Measurements from ENCODE around the gene NOL4L.
A peak's percentile ranks its signal among the peaks of the same experiment; 100 is the strongest.

Gene NOL4L

GRCh38 chr20:32460683-32461320 is 124.3 kb downstream of the NOL4L start:
- Mint-ChIP-seq H3K36me3 (ENCODE audit: low read depth) (peaks cover 5% of the 10 kb centered on the region), H3K4me3 (no peak overlapping the region), H3K27ac (peak overlapping the region; percentile 59), H3K27me3 (ENCODE audit: low read depth, poor library complexity) (peaks cover 6% of the 10 kb centered on the region), H3K9me3 (no peaks in the 10 kb centered on the region), H3K4me1 (peaks cover 75% of the 10 kb centered on the region)
- TF ChIP-seq, protein P1, sequence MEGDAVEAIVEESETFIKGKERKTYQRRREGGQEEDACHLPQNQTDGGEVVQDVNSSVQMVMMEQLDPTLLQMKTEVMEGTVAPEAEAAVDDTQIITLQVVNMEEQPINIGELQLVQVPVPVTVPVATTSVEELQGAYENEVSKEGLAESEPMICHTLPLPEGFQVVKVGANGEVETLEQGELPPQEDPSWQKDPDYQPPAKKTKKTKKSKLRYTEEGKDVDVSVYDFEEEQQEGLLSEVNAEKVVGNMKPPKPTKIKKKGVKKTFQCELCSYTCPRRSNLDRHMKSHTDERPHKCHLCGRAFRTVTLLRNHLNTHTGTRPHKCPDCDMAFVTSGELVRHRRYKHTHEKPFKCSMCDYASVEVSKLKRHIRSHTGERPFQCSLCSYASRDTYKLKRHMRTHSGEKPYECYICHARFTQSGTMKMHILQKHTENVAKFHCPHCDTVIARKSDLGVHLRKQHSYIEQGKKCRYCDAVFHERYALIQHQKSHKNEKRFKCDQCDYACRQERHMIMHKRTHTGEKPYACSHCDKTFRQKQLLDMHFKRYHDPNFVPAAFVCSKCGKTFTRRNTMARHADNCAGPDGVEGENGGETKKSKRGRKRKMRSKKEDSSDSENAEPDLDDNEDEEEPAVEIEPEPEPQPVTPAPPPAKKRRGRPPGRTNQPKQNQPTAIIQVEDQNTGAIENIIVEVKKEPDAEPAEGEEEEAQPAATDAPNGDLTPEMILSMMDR (IDR thresholded peaks at IDR 0.05) = no peak
- no peak for DNase-seq

DNA sequence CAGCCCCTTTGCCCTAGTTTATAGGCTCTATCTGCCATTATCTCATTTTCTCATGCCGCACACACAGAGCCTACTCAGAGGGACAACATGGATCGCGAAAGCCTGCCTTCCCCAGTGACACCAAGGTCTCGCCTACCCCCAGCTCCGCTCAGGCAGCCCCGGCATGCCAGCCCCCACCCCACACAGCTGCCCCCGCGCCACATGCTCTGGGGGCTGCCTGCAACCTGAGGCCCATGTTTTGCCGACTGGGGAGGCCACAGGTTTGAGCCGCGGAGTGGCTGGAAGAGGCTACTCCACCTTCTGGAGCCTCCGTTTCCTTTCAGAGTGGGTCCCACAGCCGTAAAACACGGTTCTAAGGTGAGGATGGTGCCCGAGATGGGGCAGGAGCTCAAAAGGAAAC is 124.9 kb downstream of the NOL4L start:
- DNase-seq = no peak
- H3K4me3 Mint-ChIP-seq = no peak overlapping the region
- TF ChIP-seq, protein P1 (IDR thresholded peaks at IDR 0.05) = no peak
- H3K9me3 Mint-ChIP-seq = no peaks in the 10 kb centered on the region
- peaks cover 6% of the 10 kb centered on the region for H3K36me3 Mint-ChIP-seq (ENCODE audit: low read depth)
- peak overlapping the region; percentile 93 for H3K27ac Mint-ChIP-seq
- H3K27me3 Mint-ChIP-seq (ENCODE audit: low read depth, poor library complexity) = peaks cover 6% of the 10 kb centered on the region
- H3K4me1 Mint-ChIP-seq = peaks cover 75% of the 10 kb centered on the region

DNA sequence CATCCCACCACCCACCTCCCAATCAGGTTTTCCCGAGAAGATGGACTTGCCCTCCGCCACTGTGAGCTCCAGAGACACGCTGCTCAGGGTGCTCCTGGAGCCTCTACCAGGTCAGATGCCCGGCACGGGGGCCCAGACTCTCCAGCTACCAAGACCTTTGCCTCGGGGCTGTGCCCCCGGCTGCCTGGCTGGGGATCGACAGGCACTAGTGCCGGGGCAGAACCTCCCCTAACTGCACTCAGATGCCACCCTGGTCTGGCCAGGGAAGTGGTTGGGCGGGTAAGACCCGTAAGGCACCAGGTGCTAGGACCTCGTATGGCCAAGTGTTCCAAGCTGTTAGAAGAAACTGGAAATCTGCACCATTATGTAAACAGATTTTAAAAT is 126.3 kb downstream of the NOL4L start:
- Mint-ChIP-seq H3K36me3 (ENCODE audit: low read depth) (peaks cover 14% of the 10 kb centered on the region), H3K27ac (peak overlapping the region; percentile 90), H3K4me1 (peaks cover 68% of the 10 kb centered on the region), H3K4me3 (peak overlapping the region; percentile 61), H3K9me3 (no peaks in the 10 kb centered on the region), H3K27me3 (ENCODE audit: low read depth, poor library complexity) (peaks cover 6% of the 10 kb centered on the region)
- DNase-seq = no peak
- TF ChIP-seq, protein P1 (IDR thresholded peaks at IDR 0.05) = no peak

DNA sequence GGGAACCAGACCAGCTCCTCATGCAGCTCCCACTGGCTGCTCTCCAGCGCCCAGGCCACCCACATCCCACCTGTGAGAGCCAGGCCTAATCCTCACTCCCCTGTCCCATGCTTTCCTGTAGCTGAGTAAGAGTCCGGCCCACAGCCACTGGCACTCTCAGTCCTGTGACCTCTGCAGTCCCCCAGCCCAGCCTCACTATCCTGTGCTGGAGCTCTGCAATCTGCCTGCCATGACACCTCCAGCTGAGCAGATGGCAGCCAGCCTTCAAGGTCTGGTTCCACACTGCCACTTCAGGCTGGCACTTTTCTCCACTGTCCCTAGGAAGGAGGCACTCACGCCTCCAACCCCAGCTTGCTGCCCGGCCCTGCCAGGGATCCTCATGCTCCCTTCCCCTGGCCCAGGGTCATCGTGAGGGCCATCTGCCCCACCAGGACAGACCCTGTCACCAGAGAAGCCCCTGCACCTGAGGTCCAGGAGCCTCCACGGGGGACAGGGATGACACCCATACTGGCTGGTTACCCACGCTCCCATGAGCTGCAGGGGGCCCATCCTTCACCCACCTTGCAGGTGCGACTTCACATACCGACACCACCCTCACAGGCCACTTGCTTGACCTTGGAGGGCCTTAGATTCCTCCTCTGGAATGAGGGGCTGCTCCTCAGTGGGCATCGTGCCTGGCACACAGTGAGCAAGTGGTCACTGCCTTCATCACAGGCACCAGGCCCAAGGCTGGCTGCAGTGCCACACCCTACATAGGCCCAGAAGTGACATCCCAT is 126.9 kb downstream of the NOL4L start:
- Mint-ChIP-seq H3K27me3 (ENCODE audit: low read depth, poor library complexity) (peaks cover 6% of the 10 kb centered on the region), H3K4me3 (peak overlapping the region; percentile 61), H3K36me3 (ENCODE audit: low read depth) (peaks cover 19% of the 10 kb centered on the region), H3K27ac (peak overlapping the region; percentile 90), H3K4me1 (peaks cover 63% of the 10 kb centered on the region), H3K9me3 (no peaks in the 10 kb centered on the region)
- DNase-seq = peak; percentile 27
- TF ChIP-seq, protein P1 (IDR thresholded peaks at IDR 0.05) = no peak

DNA sequence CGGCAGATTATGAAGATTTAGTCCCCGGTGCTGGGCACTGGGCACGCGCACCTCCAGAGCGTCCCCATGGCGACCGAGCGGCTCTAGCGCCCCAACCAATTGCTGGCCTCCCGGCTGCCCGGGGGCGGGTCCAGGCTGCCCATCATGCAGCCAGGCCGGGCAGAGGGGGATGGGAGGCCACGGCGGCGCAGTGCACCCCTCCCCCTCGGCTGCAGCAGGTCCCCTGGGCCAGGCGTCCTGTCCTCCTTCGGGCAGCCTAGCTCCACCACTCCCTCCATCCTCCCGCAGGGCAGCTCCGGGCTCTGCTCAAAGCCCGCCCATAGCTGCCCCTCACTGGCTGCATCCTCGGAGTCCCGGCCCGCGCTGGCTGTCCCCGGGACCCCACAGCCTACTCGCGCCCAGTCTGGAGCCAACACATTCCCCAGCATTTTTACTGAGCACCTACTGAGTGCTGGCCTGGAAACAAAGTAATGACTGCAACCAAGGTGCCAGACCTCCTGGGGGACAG is 127.6 kb downstream of the NOL4L start:
- TF ChIP-seq, protein P1 (IDR thresholded peaks at IDR 0.05) = no peak
- Mint-ChIP-seq H3K27ac (no peak overlapping the region), H3K27me3 (ENCODE audit: low read depth, poor library complexity) (peaks cover 6% of the 10 kb centered on the region), H3K9me3 (no peaks in the 10 kb centered on the region), H3K36me3 (ENCODE audit: low read depth) (peaks cover 20% of the 10 kb centered on the region), H3K4me1 (peaks cover 60% of the 10 kb centered on the region), H3K4me3 (peak overlapping the region; percentile 61)
- peak; percentile 91 for DNase-seq

Measured in nephron progenitor cell (in vitro differentiated cells).